Fibroblast of lung (primary cell): ENCODE data around the gene POLR2C.

Source experiments
- CTCF ChIP-seq, 2 donors: IDR thresholded peaks in 1 of 2; conservative IDR thresholded peaks in 1 of 2; 1 replicate in 1 of 2; 2 replicates in 1 of 2; pipeline ENCODE4 v1.5.1; 2011 to 2012; ENCODE audit warnings: low read length in 2 of 2, control low read depth in 1 of 2, inconsistent platforms in 1 of 2, low read depth in 1 of 2, mild to moderate bottlenecking in 1 of 2
- EZH2 ChIP-seq: IDR thresholded peaks from 2 replicates; pipeline ENCODE4 v1.5.1; 2012; ENCODE audit warnings: low read length, control low read depth, mild to moderate bottlenecking; ENCODE audit errors: missing control alignments

GRCh38 chr16:57473176-57473840 lies 10.8 kb downstream of the POLR2C start:
- TF ChIP-seq CTCF (conservative IDR thresholded peaks at IDR 0.05 in 1 of 2, IDR thresholded peaks at IDR 0.05 in 1 of 2; ENCODE audit: low read depth in 1 of 2, low read length in 2 of 2) (no peak), EZH2 (no peak)
